ENCODE results near the gene CHST6. TPM values are rescaled to one million over a fixed set of nuclear protein-coding genes. Genes with fewer than 3 reads are reported as not detected.

Gene CHST6
- total and polyA plus RNA-seq, 2 of the 8 experiments (the other 6 are each of a cell fraction or from before 2014, with no cell fraction given) = 18.2 to 25.4 TPM

DNA sequence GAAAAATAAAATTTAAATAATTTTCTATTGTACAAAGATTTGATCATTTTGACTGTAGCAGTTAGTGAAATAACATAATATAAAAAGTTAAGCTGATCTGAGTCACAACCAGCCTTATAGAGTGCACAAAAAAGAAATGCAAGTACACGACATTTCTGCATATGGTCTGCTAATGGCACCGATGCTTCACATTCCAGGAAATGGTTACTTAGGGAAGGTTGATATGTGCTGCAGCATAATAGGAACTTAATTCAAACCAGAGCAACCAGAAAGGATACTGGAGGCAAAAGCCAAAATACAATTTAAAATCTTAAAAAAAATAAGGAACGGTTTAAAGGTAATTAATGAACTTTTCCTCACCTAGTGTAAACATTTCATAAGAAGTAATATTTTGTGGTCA is 51.9 kb downstream of the CHST6 start (continued):
- TF ChIP-seq, protein P1, sequence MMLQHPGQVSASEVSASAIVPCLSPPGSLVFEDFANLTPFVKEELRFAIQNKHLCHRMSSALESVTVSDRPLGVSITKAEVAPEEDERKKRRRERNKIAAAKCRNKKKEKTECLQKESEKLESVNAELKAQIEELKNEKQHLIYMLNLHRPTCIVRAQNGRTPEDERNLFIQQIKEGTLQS (IDR thresholded peaks at IDR 0.05; ENCODE audit: insufficient read depth, low read depth, low read length) = no peak
- TF ChIP-seq TEAD4 (IDR thresholded peaks at IDR 0.05; ENCODE audit: low read depth, low read length) (no peak), POU5F1 (IDR thresholded peaks at IDR 0.05; ENCODE audit: low read depth, low read length) (no peak), CHD2 (IDR thresholded peaks at IDR 0.05; ENCODE audit: low read length) (no peak), CBX5 (IDR thresholded peaks at IDR 0.05; ENCODE audit: low read depth, low read length) (no peak), CHD1 (IDR thresholded peaks at IDR 0.05; ENCODE audit: low read depth, low read length) (no peak), SUZ12 (IDR thresholded peaks at IDR 0.05; ENCODE audit: low read length) (no peak)
- TF ChIP-seq, protein P2, sequence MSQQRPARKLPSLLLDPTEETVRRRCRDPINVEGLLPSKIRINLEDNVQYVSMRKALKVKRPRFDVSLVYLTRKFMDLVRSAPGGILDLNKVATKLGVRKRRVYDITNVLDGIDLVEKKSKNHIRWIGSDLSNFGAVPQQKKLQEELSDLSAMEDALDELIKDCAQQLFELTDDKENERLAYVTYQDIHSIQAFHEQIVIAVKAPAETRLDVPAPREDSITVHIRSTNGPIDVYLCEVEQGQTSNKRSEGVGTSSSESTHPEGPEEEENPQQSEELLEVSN (IDR thresholded peaks at IDR 0.05) = no peak
